HG03378 (cell line): ENCODE results near the gene PPP2R2B.

Experiments
- ATAC-seq: cut with Tn5 transposase; IDR thresholded peaks from one replicate; pipeline ENCODE4 v1.9.1; 2021; ENCODE audit warnings: mild to moderate bottlenecking, moderate library complexity; ENCODE audit not compliant: unreplicated experiment

PPP2R2B gene

DNA sequence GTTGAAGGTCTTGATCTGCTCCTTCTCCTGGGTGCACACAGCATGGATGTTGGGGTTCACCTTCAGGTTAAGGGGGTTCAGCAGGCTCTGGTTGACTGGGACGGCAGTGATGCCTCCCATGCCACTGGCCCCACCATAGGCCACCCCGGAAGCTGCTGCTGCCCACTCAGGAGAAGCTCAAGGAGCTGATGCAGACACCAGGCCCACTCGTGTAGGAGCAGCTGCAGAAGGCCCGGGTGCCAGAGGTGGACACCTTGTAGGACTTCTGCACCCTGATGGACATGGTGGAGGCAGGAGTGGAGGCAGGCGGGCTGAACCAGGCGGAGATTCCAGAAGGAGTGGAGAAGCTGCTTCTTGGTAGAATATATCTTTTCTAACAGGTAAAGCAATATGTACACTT lies 171.2 kb downstream of the PPP2R2B start:
- no peak for ATAC-seq

GRCh38 chr5:146706321-146706972 lies 172.1 kb downstream of the PPP2R2B start:
- ATAC-seq: no peak

- no peak for ATAC-seq
These were observed 173.4 kb downstream of the PPP2R2B start for GRCh38 chr5:146704949-146705665.

GRCh38 chr5:146703899-146704298 lies 174.7 kb downstream of the PPP2R2B start:
- no peak for ATAC-seq

- no peak for ATAC-seq
These were observed 175.1 kb downstream of the PPP2R2B start for GRCh38 chr5:146703499-146703898.

DNA sequence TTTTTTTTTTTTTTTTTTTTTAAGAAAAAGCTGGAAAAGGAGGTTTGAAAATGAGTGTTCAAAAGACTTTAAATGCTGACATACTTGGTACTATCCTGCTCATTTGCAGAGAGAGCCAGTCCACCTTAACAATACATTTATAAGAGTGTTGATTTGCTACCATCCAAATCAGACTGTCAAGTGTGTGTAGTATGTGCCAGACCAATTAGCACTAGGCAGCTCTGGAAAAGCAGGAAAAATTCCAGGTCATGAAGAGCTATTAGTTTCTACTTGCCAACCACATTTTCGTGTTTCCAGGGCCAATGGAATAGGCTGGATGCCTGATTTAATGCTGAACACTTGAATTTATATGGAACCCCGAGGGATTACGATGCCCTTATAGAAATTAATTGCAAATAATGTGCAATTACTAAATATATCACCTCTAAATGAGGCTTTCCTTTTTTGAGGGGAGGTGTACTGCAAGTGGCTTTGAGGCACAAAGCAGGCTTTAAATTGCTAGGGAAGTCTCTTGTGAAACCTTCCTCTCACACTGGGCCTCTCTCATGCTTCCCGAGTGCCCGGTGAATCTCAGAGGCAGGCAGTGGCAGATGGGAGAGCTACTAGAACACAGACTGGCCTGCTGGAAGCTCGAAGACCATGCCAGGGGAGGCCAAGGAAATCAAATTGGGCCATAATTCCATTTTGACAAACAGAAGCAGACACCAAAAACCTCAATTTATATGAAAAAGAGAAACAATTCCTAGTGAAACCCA lies 178.7 kb downstream of the PPP2R2B start:
- no peak for ATAC-seq

DNA sequence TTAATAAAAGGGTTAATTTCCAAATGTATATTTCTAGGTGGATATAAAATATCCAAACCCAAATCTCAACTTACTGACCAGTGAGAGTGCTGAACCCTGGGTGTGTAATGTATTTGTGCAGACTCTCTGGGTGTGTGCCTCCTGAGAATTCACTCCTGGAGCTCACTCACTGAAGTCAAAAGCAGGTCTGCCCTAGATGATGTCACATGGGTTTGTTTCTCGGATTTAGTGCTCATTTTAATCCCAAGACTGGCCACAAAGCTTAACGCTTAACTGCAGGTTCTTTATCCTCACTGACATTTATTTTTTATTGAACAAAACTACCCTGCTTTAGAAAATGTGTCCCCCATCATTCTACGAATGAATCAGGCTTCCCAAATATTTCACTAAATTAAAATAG lies 179.4 kb downstream of the PPP2R2B start:
- no peak for ATAC-seq

GRCh38 chr5:146698651-146699050 lies 179.9 kb downstream of the PPP2R2B start:
- ATAC-seq: no peak

DNA sequence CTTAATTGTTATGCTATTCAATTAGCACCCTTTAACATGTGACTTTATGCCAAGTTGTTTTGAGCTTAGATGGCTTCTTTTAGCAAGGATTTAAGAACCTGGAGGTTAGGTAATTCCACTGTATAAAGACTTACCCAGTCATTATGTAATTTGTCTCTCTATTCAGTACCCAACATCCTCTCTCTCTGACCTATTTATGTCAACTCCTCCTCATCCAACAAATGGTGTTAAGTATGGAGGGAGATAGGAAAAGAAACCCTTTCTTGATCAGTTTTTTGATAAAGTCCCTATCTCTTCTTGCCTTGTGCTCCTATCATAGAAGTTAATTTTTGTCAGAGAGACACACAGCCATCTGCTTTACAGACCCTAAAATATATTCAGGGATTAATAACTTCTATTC lies 181.3 kb downstream of the PPP2R2B start:
- ATAC-seq: no peak

DNA sequence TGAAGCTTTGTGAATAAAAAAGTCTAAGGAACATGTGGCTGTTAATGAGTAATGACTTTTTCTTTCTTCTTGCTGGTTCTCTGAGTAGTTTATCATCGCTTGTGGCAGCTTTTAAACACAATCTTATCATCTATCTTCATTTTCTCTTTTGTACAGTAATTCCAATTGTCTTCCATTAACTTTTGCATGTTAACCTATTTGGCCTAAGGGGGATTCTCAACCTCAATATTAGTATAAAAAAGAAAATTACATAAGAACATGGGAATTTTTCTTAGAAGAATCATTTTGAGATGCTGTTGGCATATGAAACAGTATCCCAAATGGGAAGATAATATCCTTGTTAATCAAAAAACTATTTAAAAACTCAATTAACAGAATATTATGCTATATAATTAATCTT lies 182.9 kb downstream of the PPP2R2B start:
- ATAC-seq: no peak

GRCh38 chr5:146690880-146691355 lies 187.6 kb downstream of the PPP2R2B start:
- ATAC-seq: no peak

- ATAC-seq: no peak
These were observed 190.9 kb downstream of the PPP2R2B start for GRCh38 chr5:146687630-146688029.

GRCh38 chr5:146683861-146684260 lies 194.7 kb downstream of the PPP2R2B start:
- ATAC-seq: no peak

GRCh38 chr5:146682899-146683532 lies 195.5 kb downstream of the PPP2R2B start:
- no peak for ATAC-seq

GRCh38 chr5:146681585-146682105 lies 196.9 kb downstream of the PPP2R2B start:
- ATAC-seq: no peak

DNA sequence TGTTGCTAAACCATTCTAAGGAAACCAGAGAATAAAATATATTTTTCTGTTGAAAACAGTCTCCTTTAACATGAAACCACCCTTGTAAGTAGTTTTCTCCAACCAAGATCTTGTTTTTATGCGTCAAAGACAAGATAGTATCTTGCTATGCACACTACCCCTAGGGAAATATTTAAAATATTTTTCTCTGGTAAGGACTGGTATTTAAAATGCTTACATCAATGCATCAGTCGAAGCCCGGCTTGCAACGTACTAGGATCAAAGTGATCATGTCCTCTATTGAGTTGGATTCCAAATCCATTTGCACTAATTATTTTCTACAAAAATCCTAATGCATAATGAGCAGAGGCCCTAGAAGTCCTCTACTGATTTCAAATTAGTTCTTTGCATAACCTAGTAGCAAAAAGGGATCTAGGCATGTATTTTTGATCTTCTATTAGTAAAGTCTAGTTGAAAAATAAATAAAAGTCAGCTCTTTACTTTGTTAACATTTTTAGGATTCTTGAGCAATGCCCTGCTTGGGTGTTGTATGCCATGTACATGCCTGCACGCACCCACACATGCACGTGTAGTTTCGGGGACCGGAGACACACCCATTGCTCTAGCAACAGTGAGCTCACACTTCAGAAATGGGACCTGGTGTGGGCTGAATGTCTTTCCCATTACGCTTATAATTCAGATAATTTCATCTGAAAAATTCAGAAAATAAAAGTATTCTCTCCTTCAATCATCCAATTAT lies 197.5 kb downstream of the PPP2R2B start:
- ATAC-seq: no peak

- no peak for ATAC-seq
These were observed 202.9 kb downstream of the PPP2R2B start for GRCh38 chr5:146675636-146676035.

DNA sequence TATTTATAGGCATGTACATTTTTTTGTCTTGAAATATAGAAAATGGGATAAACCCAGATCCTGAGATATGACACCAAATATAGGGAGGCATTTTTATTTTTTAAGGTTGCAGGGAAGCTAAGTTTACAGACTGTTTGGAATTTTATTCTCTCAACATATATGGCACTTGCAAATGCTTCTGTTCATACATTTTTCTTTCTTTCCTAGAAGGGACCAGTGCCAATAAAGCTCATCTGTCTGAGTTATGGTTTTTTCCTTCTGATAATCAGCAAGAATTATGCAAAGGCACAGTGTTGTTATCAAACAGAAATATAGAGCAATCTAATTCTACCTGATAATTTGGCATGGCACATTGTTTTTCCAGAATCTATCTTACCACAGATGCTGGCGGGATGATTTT lies 205.7 kb downstream of the PPP2R2B start:
- ATAC-seq: no peak

DNA sequence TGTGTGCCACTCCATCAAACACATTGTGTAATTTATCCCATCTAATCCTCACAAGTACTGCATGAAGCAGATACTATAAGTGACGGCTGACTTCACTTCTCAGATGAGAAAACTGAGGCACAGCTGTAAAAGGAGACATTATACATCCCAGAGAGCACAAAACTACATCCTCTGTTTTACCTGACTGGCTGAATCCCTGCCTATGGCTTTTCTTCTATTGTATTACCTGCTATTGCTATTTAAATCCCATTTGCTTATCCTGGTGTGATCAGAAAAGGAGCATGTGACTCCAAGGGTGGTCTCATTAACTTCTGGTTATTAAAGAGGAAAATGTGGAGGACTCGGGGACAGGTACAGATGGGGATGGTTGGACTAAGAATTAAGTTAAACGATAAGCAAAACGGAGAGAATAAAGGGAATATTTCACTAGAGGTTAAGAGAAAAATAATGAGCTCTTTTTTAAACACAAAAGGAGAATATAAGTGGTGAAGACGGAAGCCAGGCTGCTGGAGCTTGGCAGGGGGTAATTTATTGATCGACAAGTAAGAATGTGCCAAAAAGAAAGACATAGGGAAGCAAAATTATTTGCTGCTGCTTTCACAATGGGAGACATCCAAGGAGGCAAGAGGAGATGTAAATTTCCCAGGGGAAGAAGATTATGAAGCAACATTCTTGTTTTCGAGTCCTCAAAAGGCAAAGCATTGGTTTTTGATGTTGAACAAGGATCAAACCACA lies 206.8 kb downstream of the PPP2R2B start:
- ATAC-seq: no peak

GRCh38 chr5:146669656-146670055 lies 208.9 kb downstream of the PPP2R2B start:
- ATAC-seq: no peak
